Measurements from ENCODE around the gene ARHGEF28.

DNA sequence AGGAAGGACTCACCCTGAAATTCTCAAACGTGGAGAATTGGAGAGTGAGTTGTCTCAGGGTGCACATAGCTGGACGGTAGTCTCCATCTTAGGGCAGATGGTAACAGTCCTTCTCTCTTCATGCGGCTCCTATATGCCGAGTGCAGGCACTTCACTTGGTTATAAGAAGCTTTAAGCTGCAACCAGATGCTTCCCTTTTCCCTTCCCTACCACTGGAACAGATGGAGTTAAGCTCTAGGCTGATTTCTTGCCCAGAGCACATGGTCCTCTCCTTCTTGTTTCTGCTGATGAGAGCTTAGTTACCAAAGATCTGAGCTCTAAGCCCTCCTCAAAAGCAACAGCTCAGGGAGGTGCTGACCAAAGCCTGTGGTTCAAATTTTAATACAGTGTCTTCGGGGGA, 355.7 kb downstream of the ARHGEF28 start:
- TF ChIP-seq CTCF (IDR thresholded peaks at IDR 0.05) (no peak), POLR2A (IDR thresholded peaks at IDR 0.05) (no peak)

Data from right lobe of liver (tissue), 4 donors.